HFFc6 (cell line): ENCODE results near the gene PC. TPM values are rescaled to one million over a fixed set of nuclear protein-coding genes. Genes with fewer than 3 reads are reported as not detected.
A peak's percentile ranks its signal among the peaks of the same experiment; 100 is the strongest.

Source experiments
- DNase-seq: peaks from one replicate; pipeline ENCODE4 v3.0.0-alpha.2; 2018
- H3K27ac Mint-ChIP-seq: 2 replicates; pipeline ENCODE4 v1.8.0; 2020; ENCODE audit warnings: mild to moderate bottlenecking, mixed read lengths
- H3K27me3 Mint-ChIP-seq: 2 replicates; pipeline ENCODE4 v1.8.0; 2021; ENCODE audit warnings: mild to moderate bottlenecking, moderate library complexity, mixed read lengths; ENCODE audit not compliant: insufficient read depth
- H3K36me3 Mint-ChIP-seq: 2 replicates; pipeline ENCODE4 v1.8.0; 2021; ENCODE audit warnings: low read depth, mixed read lengths
- H3K4me1 Mint-ChIP-seq: 2 replicates; pipeline ENCODE4 v1.8.0; 2020; ENCODE audit warnings: low read depth, mixed read lengths
- H3K4me3 Mint-ChIP-seq: 2 replicates; pipeline ENCODE4 v1.8.0; 2020; ENCODE audit warnings: mild to moderate bottlenecking, moderate library complexity, mixed read lengths
- H3K9me3 Mint-ChIP-seq: 2 replicates; pipeline ENCODE4 v1.8.0; 2020; ENCODE audit warnings: mild to moderate bottlenecking, mixed read lengths
- total RNA-seq, 6 experiments: library from RNA; stranded (reverse); fragmentation: NEBNext Ultra II Directional; extraction: Animal tissue kit (Norgen Biotek cat#: 25700); gene quantifications; 2 replicates in 1 of 6; 3 replicates in 5 of 6; pipeline ENCODE4 v1.2.3, GENCODE V29; 2021
- TF ChIP-seq, protein P1 (sequence below): fragments of 200-600 bp; sonication (generic); IDR thresholded peaks from 2 replicates; pipeline ENCODE4 v1.5.0; 2021; ENCODE audit warnings: antibody characterized with exemption, mild to moderate bottlenecking

Gene PC
- total RNA-seq, 6 experiments from 2014 or later, result 13.2 to 21.8 (median 19.3) TPM

DNA sequence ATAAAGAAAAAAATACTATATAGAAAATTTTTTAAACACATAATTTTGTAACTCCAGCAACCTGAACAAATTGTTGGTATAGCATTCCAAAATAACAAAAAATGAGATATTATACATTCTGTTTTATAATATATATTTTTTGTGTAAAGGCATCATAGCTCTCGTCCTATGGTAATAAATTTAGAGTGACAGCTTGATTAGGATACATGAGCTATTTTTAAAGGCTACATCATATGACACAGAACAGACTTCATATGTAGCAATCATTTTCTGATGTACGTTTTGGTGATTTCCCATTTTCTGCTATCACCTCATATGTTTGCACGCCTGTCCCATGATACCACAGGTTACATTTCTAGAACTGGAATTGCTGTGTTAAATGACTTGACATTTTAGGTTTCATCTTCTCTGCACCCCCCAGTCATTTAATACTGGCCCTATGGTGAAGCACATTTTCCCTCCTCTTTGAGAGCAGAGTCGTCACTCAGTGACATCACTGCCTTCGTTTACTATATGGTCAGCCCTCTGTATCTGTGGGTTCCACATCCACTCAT lies 19.5 kb downstream of the PC start:
- no peak overlapping the region for H3K27ac Mint-ChIP-seq
- H3K4me1 Mint-ChIP-seq, result peaks cover 15% of the 10 kb centered on the region
- peaks cover 4% of the 10 kb centered on the region; the same call in 1 of the 2 replicates for H3K27me3 Mint-ChIP-seq
- H3K9me3 Mint-ChIP-seq, result no peaks in the 10 kb centered on the region
- no peak for DNase-seq
- TF ChIP-seq, protein P1, sequence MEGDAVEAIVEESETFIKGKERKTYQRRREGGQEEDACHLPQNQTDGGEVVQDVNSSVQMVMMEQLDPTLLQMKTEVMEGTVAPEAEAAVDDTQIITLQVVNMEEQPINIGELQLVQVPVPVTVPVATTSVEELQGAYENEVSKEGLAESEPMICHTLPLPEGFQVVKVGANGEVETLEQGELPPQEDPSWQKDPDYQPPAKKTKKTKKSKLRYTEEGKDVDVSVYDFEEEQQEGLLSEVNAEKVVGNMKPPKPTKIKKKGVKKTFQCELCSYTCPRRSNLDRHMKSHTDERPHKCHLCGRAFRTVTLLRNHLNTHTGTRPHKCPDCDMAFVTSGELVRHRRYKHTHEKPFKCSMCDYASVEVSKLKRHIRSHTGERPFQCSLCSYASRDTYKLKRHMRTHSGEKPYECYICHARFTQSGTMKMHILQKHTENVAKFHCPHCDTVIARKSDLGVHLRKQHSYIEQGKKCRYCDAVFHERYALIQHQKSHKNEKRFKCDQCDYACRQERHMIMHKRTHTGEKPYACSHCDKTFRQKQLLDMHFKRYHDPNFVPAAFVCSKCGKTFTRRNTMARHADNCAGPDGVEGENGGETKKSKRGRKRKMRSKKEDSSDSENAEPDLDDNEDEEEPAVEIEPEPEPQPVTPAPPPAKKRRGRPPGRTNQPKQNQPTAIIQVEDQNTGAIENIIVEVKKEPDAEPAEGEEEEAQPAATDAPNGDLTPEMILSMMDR, result no peak
- peaks cover 5% of the 10 kb centered on the region; the same call in 1 of the 2 replicates for H3K36me3 Mint-ChIP-seq
- H3K4me3 Mint-ChIP-seq, result no peak overlapping the region

DNA sequence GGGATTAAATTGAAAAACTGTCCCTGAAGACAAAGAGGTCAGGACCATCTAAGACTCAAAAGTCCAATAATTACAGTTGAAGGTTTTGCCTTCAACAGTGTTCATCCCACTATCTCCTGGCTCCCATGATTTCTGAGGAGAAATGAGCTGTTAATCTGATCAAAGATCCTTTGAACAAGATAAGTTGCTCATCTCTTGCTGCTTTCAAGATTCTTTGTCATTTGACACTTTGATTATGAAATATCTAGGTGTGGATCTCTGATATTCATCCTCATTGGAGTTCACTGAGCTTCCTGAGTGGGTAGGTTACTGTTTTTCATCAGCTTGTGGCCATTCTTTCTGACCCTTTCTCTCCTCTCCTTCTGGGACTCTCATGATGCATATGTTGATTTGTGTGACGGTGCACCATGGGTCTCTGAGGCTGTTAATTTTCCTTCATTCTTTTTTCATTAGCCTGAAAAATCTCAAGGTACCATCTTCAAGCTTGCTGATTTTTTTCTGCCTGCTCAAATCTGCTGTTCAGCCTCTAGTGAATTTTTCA lies 20.9 kb downstream of the PC start:
- DNase-seq, result no peak
- Mint-ChIP-seq H3K9me3 (no peaks in the 10 kb centered on the region), H3K27ac (no peak overlapping the region), H3K4me3 (no peak overlapping the region), H3K27me3 (peaks cover 4% of the 10 kb centered on the region; the same call in 1 of the 2 replicates), H3K36me3 (peaks cover 2% of the 10 kb centered on the region; the same call in 1 of the 2 replicates), H3K4me1 (peaks cover 15% of the 10 kb centered on the region)
- TF ChIP-seq, protein P1, result no peak

DNA sequence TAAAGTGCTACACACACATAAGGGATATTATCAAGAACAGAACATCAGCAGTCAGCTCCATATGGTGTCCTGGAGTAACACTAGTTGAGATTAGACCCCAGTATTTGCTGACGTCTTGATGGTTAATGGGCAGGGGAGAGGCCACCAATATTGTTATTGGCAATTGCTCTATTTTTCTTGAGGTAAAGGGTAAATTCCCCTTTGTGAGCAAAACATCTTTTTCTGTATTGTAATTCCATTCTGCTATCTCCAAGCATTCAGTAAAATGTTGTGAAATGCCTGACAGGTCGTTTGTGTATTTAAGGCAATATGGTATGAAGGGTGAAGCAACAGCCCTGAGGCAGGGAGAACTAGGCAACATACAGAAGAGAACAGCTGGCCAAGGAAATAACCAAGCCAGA lies 21.9 kb downstream of the PC start:
- peaks cover 15% of the 10 kb centered on the region for H3K4me1 Mint-ChIP-seq
- H3K4me3 Mint-ChIP-seq, result no peak overlapping the region
- DNase-seq, result peak; percentile 36
- H3K27ac Mint-ChIP-seq, result no peak overlapping the region
- no peaks in the 10 kb centered on the region for H3K9me3 Mint-ChIP-seq
- TF ChIP-seq, protein P1, result no peak
- H3K36me3 Mint-ChIP-seq, result no peaks in the 10 kb centered on the region
- peaks cover 4% of the 10 kb centered on the region; the same call in 1 of the 2 replicates for H3K27me3 Mint-ChIP-seq

DNA sequence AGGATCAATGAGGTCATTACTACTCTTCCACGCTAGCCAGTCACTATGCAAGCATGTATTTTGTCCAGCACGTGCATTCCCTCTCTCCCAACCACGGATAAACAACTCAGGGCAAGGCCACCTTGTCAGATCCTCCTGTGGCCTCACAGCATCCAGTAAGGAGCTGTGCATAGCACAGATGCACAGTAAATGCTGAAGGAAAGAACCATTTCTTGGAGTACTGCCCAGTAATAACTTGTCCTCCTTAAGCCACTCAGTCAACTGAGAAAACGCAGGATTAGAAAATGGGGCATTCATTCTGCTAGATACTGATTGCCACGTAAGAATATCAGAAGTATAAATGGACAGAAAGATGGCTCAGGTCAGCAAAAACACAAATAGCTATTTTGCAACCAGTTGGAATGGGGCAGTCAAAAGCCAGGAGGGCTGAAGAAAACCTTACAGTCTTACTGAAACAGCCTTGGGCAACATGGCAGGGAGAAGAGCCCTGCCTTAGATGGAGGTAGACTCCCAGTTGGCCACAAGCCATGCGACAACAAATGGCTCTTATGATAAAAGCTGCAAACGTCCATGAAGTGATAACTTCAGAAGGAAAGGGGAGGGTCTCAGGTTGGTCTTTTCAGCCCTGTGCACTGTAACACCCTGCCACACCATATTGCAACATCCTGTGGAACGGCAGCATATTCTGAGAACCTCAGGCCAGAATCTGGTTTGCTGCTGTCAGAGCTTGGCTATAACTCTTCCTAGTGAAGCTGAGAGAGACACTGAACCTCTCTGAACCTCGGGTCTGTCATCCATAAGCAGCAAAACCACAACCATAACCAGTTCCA lies 23.0 kb downstream of the PC start:
- Mint-ChIP-seq H3K36me3 (no peaks in the 10 kb centered on the region), H3K4me1 (peaks cover 15% of the 10 kb centered on the region), H3K4me3 (no peak overlapping the region), H3K27ac (no peak overlapping the region), H3K27me3 (peaks cover 4% of the 10 kb centered on the region; the same call in 1 of the 2 replicates), H3K9me3 (no peaks in the 10 kb centered on the region)
- TF ChIP-seq, protein P1, result no peak
- no peak for DNase-seq

DNA sequence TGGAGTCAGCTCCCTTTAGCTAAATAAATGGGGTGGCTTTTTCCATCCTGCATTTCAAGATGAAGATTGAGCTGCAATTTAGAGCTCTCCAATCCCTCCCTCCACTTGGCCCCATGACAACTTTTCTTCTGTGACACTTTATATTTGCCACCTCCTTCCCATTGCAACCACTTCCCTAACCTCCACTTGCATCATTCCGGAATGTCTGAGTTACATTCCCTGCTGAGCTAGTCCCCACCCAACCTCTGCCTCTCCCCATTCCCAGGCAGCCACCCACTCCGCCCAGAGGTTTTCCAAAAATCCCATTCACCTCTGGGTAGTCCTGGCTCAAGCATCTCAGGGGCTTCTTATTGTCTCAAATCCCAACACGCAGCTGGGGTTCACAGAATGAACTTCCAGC lies 24.7 kb downstream of the PC start:
- TF ChIP-seq, protein P1, result no peak
- no peak for DNase-seq
- Mint-ChIP-seq H3K9me3 (no peaks in the 10 kb centered on the region), H3K27me3 (peaks cover 4% of the 10 kb centered on the region; the same call in 1 of the 2 replicates), H3K27ac (no peak overlapping the region), H3K4me1 (peaks cover 22% of the 10 kb centered on the region), H3K4me3 (no peak overlapping the region), H3K36me3 (no peaks in the 10 kb centered on the region)
